Tibial nerve (tissue), 4 donors: ENCODE data around the gene NT5E. TPM values are rescaled to one million over a fixed set of nuclear protein-coding genes. Genes with fewer than 3 reads are reported as not detected.

Experiments used
- DNase-seq, 2 donors: peaks; one replicate each; pipeline ENCODE4 v3.0.0-alpha.2; 2019; ENCODE audit warnings: low spot score in 2 of 2
- H3K27ac ChIP-seq, 4 donors: fragments of 200-600 bp; sonication (generic) in 3 of 4; one replicate each; pipeline ENCODE4 v1.5.1; 2017 to 2019; ENCODE audit warnings: mild to moderate bottlenecking in 1 of 4
- H3K27me3 ChIP-seq, 2 donors: fragments of 200-600 bp; sonication (generic) in 1 of 2; one replicate each; pipeline versions ENCODE4 v1.5.1 to v1.6.0; 2017 to 2019
- H3K36me3 ChIP-seq, 3 donors: fragments of 200-600 bp; sonication (generic); one replicate each; pipeline ENCODE4 v1.5.1; 2018 to 2019
- H3K4me1 ChIP-seq, 4 donors: fragments of 200-600 bp; sonication (generic) in 3 of 4; one replicate each; pipeline ENCODE4 v1.5.1; 2017 to 2019
- H3K4me3 ChIP-seq, 4 donors: fragments of 200-600 bp; sonication (generic) in 3 of 4; one replicate each; pipeline ENCODE4 v1.5.1; 2017 to 2019; ENCODE audit warnings: mild to moderate bottlenecking in 1 of 4, moderate library complexity in 1 of 4
- H3K9me3 ChIP-seq, 4 donors: fragments of 200-600 bp; sonication (generic) in 3 of 4; one replicate each; pipeline ENCODE4 v1.5.1; 2017 to 2019
- CTCF ChIP-seq, 5 experiments: fragments of 200-600 bp in 3 of 5; fragments of 450-650 bp in 2 of 5; sonication (generic) in 3 of 5; IDR thresholded peaks; one replicate each; pipeline ENCODE4 v1.5.1; 2016 to 2019; ENCODE audit warnings: antibody characterized with exemption in 5 of 5, mild to moderate bottlenecking in 3 of 5, moderate library complexity in 2 of 5
- EP300 ChIP-seq, 2 donors: sonication (generic); formaldehyde crosslinking; IDR thresholded peaks; one replicate each; pipeline ENCODE4 v1.6.1; 2017; ENCODE audit warnings: antibody characterized with exemption in 2 of 2, mild to moderate bottlenecking in 1 of 2
- POLR2A ChIP-seq, 2 donors: fragments of 450-650 bp; IDR thresholded peaks; one replicate each; pipeline ENCODE4 v1.6.1; 2017; ENCODE audit warnings: antibody characterized with exemption in 2 of 2, mild to moderate bottlenecking in 2 of 2, moderate library complexity in 2 of 2
- WGBS, 2 donors: methylation state at CpG; one replicate each; pipeline ENCODE4 v1.1.5; 2018; 5-methylcytosine and 5-hydroxymethylcytosine counted together
- total RNA-seq, 4 donors: library from RNA; depleted of rRNA; stranded (reverse); fragments of >200 nt; gene quantifications; one replicate each; pipeline ENCODE4 v1.1.0, GENCODE V29; 2016

Gene NT5E
- 10 to 100 TPM; 23.1 to 32.2 (median 28.6) TPM for total RNA-seq

GRCh38 chr6:85449818-85450759 lies at the start of gene NT5E:
NT5E (plus strand) TSS chr6:85450083; CDS start chr6:85450140, 57 bp downstream.
- H3K4me3 ChIP-seq, result peak within 1 kb of the TSS; percentile 64 to 81 (median 77)
- WGBS, 2 donors, result 1% methylated on average over 17 to 22 of the region's 92 CpGs
- H3K36me3 ChIP-seq, result no peaks in the 10 kb centered on the region
- peaks cover 0 to 8% of the 10 kb centered on the region in 2 donors for H3K27me3 ChIP-seq
- TF ChIP-seq CTCF (IDR thresholded peaks at IDR 0.05) (no peak), POLR2A (IDR thresholded peaks at IDR 0.05) (peak; percentile 36 to 58)
- H3K4me1 ChIP-seq, result peaks cover 0 to 45% (median 11%) of the 10 kb centered on the region in 4 donors
- peak within 1 kb of the TSS; percentile 59 to 95 (median 89) for H3K27ac ChIP-seq
- no peaks in the 10 kb centered on the region for H3K9me3 ChIP-seq
- peak; percentile 57 to 70 for DNase-seq

- DNase-seq, result no peak
- Histone ChIP-seq H3K27ac (no peak overlapping the region), H3K9me3 (no peaks in the 10 kb centered on the region), H3K4me1 (peaks cover 0 to 22% (median 3%) of the 10 kb centered on the region in 4 donors), H3K27me3 (no peaks in the 10 kb centered on the region), H3K36me3 (no peaks in the 10 kb centered on the region), H3K4me3 (no peak overlapping the region)
- TF ChIP-seq POLR2A (IDR thresholded peaks at IDR 0.05) (no peak), EP300 (IDR thresholded peaks at IDR 0.05) (no peak), CTCF (IDR thresholded peaks at IDR 0.05) (no peak)
- 54 to 60% methylated on average over 4 of the region's 4 CpGs for WGBS, 2 donors
These were observed 49.6 kb upstream of the NT5E start for GRCh38 chr6:85400331-85400730.

- no peak overlapping the region for H3K4me3 ChIP-seq
- no peak for DNase-seq
- 63 to 75% methylated on average over 6 of the region's 6 CpGs for WGBS, 2 donors
- TF ChIP-seq EP300 (IDR thresholded peaks at IDR 0.05), result no peak
- no peak for TF ChIP-seq POLR2A (IDR thresholded peaks at IDR 0.05)
- TF ChIP-seq CTCF (IDR thresholded peaks at IDR 0.05), result no peak
- peaks cover 0 to 25% (median 3%) of the 10 kb centered on the region in 4 donors for H3K4me1 ChIP-seq
- H3K27me3 ChIP-seq, result no peaks in the 10 kb centered on the region
- H3K9me3 ChIP-seq, result no peaks in the 10 kb centered on the region
- H3K36me3 ChIP-seq, result no peaks in the 10 kb centered on the region
- H3K27ac ChIP-seq, result no peak overlapping the region
These were observed 48.5 kb upstream of the NT5E start for GRCh38 chr6:85401186-85402021.

GRCh38 chr6:85402071-85402470 lies 47.8 kb upstream of the NT5E start:
- Histone ChIP-seq H3K9me3 (no peaks in the 10 kb centered on the region), H3K36me3 (no peaks in the 10 kb centered on the region), H3K27ac (no peak overlapping the region), H3K27me3 (no peaks in the 10 kb centered on the region), H3K4me1 (peaks cover 0 to 25% (median 3%) of the 10 kb centered on the region in 4 donors), H3K4me3 (no peak overlapping the region)
- TF ChIP-seq POLR2A (IDR thresholded peaks at IDR 0.05) (no peak), EP300 (IDR thresholded peaks at IDR 0.05) (no peak), CTCF (IDR thresholded peaks at IDR 0.05) (no peak)
- no peak for DNase-seq
